WTC11 (cell line): ENCODE measurements around the gene AGO3. TPM values are rescaled to one million over a fixed set of nuclear protein-coding genes. Genes with fewer than 3 reads are reported as not detected.

Experiments used
- ATAC-seq: fragments of 200-7000 bp; cut with Tn5 transposase; 2 replicates; pipeline ENCODE4 v1.10.0; 2021; ENCODE audit warnings: mild to moderate bottlenecking, moderate library complexity
- CTCF ChIA-PET: fragments of 300-600 bp; sonication (Branson Sonifier 250); formaldehyde crosslinking; loops from one replicate; lab custom pipeline; 2021; ENCODE audit warnings: antibody characterized with exemption; lab: Charles Lee
- POLR2A ChIA-PET: fragments of 350-600 bp; sonication (Branson Sonifier 250); formaldehyde crosslinking; loops from one replicate; lab custom pipeline; 2021; ENCODE audit warnings: antibody characterized with exemption; lab: Charles Lee
- DNase-seq: peaks from one replicate; pipeline ENCODE4 v3.0.0; 2021; ENCODE audit warnings: low spot score
- H3K27ac Mint-ChIP-seq: 2 replicates; pipeline ENCODE4 v1.8.0; 2021; ENCODE audit warnings: mixed read lengths
- H3K27me3 Mint-ChIP-seq: 2 replicates; pipeline ENCODE4 v1.8.0; 2021; ENCODE audit warnings: low read depth, mild to moderate bottlenecking, moderate library complexity, mixed read lengths
- H3K36me3 Mint-ChIP-seq: 2 replicates; pipeline ENCODE4 v1.8.0; 2021; ENCODE audit warnings: mixed read lengths
- H3K4me1 Mint-ChIP-seq: 2 replicates; pipeline ENCODE4 v1.8.0; 2022; ENCODE audit warnings: mixed read lengths
- H3K4me3 Mint-ChIP-seq: 2 replicates; pipeline ENCODE4 v1.8.0; 2021; ENCODE audit warnings: mild to moderate bottlenecking, moderate library complexity, mixed read lengths
- H3K9me3 Mint-ChIP-seq: 2 replicates; pipeline ENCODE4 v1.8.0; 2021; ENCODE audit warnings: mixed read lengths
- AR ChIP-seq: fragments of 250-450 bp; sonication (Bioruptor Pico); IDR thresholded peaks from 2 replicates; pipeline ENCODE4 v1.9.0; 2021; ENCODE audit warnings: mild to moderate bottlenecking
- ARID4B ChIP-seq: sonication (generic); formaldehyde crosslinking; IDR thresholded peaks from 2 replicates; pipeline ENCODE4 v1.8.0; 2023; ENCODE audit warnings: missing genetic modification reagents, mild to moderate bottlenecking, borderline replicate concordance
- CBFB ChIP-seq: sonication (generic); formaldehyde crosslinking; IDR thresholded peaks from 2 replicates; pipeline ENCODE4 v1.8.1; 2022; ENCODE audit warnings: mild to moderate bottlenecking, low read depth, missing genetic modification reagents
- JUN ChIP-seq: sonication (generic); formaldehyde crosslinking; IDR thresholded peaks from 2 replicates; pipeline ENCODE4 v1.8.0; 2023; ENCODE audit warnings: mild to moderate bottlenecking, missing genetic modification reagents
- PRRX2 ChIP-seq: fragments of 250-450 bp; sonication (Bioruptor Pico); IDR thresholded peaks from 2 replicates; pipeline ENCODE4 v1.8.0; 2021; ENCODE audit warnings: mild to moderate bottlenecking
- ZNF232 ChIP-seq: sonication (generic); formaldehyde crosslinking; IDR thresholded peaks from 2 replicates; pipeline ENCODE4 v1.8.0; 2022; ENCODE audit warnings: mild to moderate bottlenecking, missing genetic modification reagents
- ZNF416 ChIP-seq: fragments of 250-450 bp; sonication (Bioruptor Pico); IDR thresholded peaks from 2 replicates; pipeline ENCODE4 v1.9.0; 2021; ENCODE audit warnings: mild to moderate bottlenecking, inconsistent platforms
- total RNA-seq: library from RNA; stranded (reverse); gene quantifications from 3 replicates; pipeline ENCODE4 v1.2.3, GENCODE V29; 2021
- TF ChIP-seq, protein P1 (sequence below): sonication (generic); formaldehyde crosslinking; IDR thresholded peaks from 2 replicates; pipeline ENCODE4 v1.8.0; 2022; ENCODE audit warnings: missing genetic modification reagents
- TF ChIP-seq, protein P2 (sequence below): sonication (generic); formaldehyde crosslinking; conservative IDR thresholded peaks from 2 replicates; pipeline ENCODE4 v1.8.1; 2022; ENCODE audit warnings: mild to moderate bottlenecking, missing genetic modification reagents
- TF ChIP-seq, protein P3 (sequence below): fragments of 200-600 bp; IDR thresholded peaks from 2 replicates; pipeline ENCODE4 v1.8.0; 2022; ENCODE audit warnings: antibody characterized with exemption
- TF ChIP-seq, protein P4 (sequence below): sonication (generic); formaldehyde crosslinking; IDR thresholded peaks from 2 replicates; pipeline ENCODE4 v1.8.0; 2023; ENCODE audit warnings: missing genetic modification reagents
- TF ChIP-seq, protein P5 (sequence below): sonication (generic); formaldehyde crosslinking; IDR thresholded peaks from 2 replicates; pipeline ENCODE4 v1.8.1; 2022; ENCODE audit warnings: missing genetic modification reagents, borderline replicate concordance

The AGO3 gene
- total RNA-seq, 1 experiment from 2014 or later = 26.8 TPM

DNA sequence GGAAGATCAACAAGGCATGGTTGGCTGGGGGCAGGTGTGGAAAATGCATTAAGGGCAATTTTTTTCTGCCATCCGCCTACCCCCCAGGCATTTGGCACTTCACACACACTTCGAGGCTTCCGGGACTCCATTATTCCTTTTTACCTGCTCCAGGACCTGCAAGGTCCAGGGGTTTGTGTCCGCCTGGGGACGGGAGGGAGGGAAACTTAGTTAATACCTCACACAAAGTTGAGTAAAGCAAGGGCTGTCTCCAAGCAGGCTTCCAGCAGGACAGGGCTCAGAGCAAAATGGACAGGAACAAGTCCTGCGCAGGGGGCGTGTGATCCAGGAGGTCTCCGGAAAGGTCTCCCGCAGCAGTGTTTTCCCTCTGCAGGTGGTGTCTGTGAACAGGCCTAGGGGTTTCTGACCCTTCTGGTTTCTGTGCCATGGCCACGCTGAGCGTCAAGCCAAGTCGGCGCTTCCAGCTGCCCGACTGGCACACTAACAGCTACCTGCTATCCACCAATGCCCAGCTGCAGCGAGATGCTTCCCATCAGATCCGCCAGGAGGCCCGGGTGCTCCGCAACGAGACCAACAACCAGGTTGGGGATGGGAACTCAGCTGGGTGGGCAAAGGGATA is 153.7 kb downstream of the AGO3 start:
- ATAC-seq = no peak
- TF ChIP-seq ZNF232 (CRISPR knock-in tag) (no peak), ARID4B (CRISPR knock-in tag) (no peak), CBFB (no peak), PRRX2 (CRISPR knock-in tag) (no peak), ZNF416 (CRISPR knock-in tag) (no peak)
- TF ChIP-seq, protein P1, sequence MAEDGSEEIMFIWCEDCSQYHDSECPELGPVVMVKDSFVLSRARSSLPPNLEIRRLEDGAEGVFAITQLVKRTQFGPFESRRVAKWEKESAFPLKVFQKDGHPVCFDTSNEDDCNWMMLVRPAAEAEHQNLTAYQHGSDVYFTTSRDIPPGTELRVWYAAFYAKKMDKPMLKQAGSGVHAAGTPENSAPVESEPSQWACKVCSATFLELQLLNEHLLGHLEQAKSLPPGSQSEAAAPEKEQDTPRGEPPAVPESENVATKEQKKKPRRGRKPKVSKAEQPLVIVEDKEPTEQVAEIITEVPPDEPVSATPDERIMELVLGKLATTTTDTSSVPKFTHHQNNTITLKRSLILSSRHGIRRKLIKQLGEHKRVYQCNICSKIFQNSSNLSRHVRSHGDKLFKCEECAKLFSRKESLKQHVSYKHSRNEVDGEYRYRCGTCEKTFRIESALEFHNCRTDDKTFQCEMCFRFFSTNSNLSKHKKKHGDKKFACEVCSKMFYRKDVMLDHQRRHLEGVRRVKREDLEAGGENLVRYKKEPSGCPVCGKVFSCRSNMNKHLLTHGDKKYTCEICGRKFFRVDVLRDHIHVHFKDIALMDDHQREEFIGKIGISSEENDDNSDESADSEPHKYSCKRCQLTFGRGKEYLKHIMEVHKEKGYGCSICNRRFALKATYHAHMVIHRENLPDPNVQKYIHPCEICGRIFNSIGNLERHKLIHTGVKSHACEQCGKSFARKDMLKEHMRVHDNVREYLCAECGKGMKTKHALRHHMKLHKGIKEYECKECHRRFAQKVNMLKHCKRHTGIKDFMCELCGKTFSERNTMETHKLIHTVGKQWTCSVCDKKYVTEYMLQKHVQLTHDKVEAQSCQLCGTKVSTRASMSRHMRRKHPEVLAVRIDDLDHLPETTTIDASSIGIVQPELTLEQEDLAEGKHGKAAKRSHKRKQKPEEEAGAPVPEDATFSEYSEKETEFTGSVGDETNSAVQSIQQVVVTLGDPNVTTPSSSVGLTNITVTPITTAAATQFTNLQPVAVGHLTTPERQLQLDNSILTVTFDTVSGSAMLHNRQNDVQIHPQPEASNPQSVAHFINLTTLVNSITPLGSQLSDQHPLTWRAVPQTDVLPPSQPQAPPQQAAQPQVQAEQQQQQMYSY (CRISPR knock-in tag) = no peak
- TF ChIP-seq, protein P2, sequence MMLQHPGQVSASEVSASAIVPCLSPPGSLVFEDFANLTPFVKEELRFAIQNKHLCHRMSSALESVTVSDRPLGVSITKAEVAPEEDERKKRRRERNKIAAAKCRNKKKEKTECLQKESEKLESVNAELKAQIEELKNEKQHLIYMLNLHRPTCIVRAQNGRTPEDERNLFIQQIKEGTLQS (CRISPR knock-in tag) = no peak
- Mint-ChIP-seq H3K4me1 (peaks cover 13% of the 10 kb centered on the region), H3K27ac (no peak overlapping the region), H3K36me3 (no peaks in the 10 kb centered on the region), H3K9me3 (no peaks in the 10 kb centered on the region), H3K4me3 (peak overlapping the region; percentile 66), H3K27me3 (peaks cover 2% of the 10 kb centered on the region)
- ChIA-PET POLR2A (interaction anchor here (1.8 kb wide), 2 partner anchors 12 to 154 kb away, joined by 8 to 9 read pairs; partner anchors contain the start of gene AGO3), CTCF (interaction anchor here (0.8 to 1.6 kb wide), 6 partner anchors 12 to 279 kb away, joined by 3 to 11 read pairs (median 4); partner anchors contain the start of genes SH3D21 and TRAPPC3)
- DNase-seq = no peak

DNA sequence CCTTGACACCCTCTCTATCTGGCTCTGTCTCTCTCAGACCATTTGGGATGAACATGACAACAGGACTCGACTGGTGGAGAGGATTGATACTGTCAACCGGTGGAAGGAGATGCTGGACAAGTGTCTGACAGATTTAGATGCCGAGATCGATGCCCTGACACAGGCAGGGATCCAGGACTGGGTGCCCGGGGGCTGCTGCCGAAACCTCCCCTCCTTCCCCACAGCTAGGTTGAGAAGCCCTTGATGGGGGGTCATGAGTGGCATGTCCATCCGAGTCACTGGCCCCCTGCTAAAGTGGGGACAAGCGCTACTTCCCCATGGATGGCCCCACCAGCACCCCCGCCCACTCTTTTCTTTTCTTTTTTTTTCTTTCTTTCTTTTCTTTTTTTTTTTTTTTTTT is 154.2 kb downstream of the AGO3 start:
- Mint-ChIP-seq H3K4me1 (peaks cover 18% of the 10 kb centered on the region), H3K27me3 (peaks cover 2% of the 10 kb centered on the region), H3K36me3 (peaks cover 2% of the 10 kb centered on the region), H3K9me3 (no peaks in the 10 kb centered on the region), H3K4me3 (no peak overlapping the region), H3K27ac (no peak overlapping the region)
- DNase-seq (no peak), ATAC-seq (no peak)
- TF ChIP-seq, protein P3, sequence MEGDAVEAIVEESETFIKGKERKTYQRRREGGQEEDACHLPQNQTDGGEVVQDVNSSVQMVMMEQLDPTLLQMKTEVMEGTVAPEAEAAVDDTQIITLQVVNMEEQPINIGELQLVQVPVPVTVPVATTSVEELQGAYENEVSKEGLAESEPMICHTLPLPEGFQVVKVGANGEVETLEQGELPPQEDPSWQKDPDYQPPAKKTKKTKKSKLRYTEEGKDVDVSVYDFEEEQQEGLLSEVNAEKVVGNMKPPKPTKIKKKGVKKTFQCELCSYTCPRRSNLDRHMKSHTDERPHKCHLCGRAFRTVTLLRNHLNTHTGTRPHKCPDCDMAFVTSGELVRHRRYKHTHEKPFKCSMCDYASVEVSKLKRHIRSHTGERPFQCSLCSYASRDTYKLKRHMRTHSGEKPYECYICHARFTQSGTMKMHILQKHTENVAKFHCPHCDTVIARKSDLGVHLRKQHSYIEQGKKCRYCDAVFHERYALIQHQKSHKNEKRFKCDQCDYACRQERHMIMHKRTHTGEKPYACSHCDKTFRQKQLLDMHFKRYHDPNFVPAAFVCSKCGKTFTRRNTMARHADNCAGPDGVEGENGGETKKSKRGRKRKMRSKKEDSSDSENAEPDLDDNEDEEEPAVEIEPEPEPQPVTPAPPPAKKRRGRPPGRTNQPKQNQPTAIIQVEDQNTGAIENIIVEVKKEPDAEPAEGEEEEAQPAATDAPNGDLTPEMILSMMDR = no peak
- ChIA-PET POLR2A (interaction anchor here (1.8 kb wide), 2 partner anchors 11 to 154 kb away, joined by 8 to 9 read pairs; partner anchors contain the start of gene AGO3), CTCF (interaction anchor here (1.2 kb wide), 1 partner anchor 279 kb away, joined by 3 read pairs; no protein-coding TSS in a partner anchor)

DNA sequence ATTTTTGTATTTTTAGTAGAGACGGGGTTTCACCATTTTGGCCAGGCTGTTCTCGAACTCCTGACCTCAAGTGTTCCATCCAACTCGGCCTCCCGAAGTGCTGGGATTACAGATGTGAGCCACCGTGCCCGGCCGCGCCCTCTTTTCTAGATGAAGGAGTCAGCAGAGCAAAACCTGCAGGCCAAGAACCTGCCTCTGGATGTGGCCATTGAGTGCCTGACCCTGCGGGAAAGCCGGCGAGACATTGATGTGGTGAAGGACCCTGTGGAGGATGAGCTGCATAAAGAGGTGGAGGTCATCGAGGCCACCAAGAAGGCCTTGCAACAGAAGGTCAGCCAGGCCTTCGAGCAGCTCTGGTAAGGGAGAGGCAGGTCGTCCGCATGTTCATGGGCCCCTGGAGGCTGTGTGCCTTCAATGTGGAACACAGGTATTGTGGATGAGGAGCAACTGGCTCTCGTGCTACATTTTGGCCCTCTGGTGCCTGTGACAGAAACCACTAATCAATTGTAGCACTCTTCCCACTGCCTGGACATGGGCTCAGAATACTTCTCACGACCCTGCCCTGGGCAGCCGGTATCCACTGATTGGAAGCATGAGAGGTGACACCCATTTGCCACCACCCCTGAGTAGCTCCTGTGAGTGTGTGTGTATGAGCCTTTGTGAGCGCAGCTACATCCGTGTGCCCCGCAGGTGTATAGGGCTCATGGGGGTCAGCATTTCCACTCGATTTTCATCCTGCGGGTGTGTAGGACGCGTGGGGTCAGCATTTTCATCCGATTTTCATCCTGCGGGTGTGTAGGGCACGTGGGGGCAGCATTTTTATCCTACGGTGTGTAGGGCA is 155.0 kb downstream of the AGO3 start:
- Mint-ChIP-seq H3K4me3 (no peak overlapping the region), H3K36me3 (peaks cover 2% of the 10 kb centered on the region), H3K27me3 (peaks cover 2% of the 10 kb centered on the region), H3K9me3 (no peaks in the 10 kb centered on the region), H3K4me1 (peaks cover 19% of the 10 kb centered on the region), H3K27ac (no peak overlapping the region)
- DNase-seq (peak; percentile 12), ATAC-seq (no peak)
- POLR2A ChIA-PET = no interaction called here
- CTCF ChIA-PET = interaction anchor here (1.0 to 2.3 kb wide), 5 partner anchors 11 to 214 kb away, joined by 3 to 12 read pairs (median 4); no protein-coding TSS in a partner anchor
- TF ChIP-seq, protein P4, sequence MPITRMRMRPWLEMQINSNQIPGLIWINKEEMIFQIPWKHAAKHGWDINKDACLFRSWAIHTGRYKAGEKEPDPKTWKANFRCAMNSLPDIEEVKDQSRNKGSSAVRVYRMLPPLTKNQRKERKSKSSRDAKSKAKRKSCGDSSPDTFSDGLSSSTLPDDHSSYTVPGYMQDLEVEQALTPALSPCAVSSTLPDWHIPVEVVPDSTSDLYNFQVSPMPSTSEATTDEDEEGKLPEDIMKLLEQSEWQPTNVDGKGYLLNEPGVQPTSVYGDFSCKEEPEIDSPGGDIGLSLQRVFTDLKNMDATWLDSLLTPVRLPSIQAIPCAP (CRISPR knock-in tag) = no peak
- TF ChIP-seq AR (CRISPR knock-in tag) (no peak), JUN (CRISPR knock-in tag) (no peak)
- TF ChIP-seq, protein P5, sequence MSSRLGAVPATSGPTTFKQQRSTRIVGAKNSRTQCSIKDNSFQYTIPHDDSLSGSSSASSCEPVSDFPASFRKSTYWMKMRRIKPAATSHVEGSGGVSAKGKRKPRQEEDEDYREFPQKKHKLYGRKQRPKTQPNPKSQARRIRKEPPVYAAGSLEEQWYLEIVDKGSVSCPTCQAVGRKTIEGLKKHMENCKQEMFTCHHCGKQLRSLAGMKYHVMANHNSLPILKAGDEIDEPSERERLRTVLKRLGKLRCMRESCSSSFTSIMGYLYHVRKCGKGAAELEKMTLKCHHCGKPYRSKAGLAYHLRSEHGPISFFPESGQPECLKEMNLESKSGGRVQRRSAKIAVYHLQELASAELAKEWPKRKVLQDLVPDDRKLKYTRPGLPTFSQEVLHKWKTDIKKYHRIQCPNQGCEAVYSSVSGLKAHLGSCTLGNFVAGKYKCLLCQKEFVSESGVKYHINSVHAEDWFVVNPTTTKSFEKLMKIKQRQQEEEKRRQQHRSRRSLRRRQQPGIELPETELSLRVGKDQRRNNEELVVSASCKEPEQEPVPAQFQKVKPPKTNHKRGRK (CRISPR knock-in tag) = no peak
